ENCODE measurements around the gene RBM4B.

Gene RBM4B

DNA sequence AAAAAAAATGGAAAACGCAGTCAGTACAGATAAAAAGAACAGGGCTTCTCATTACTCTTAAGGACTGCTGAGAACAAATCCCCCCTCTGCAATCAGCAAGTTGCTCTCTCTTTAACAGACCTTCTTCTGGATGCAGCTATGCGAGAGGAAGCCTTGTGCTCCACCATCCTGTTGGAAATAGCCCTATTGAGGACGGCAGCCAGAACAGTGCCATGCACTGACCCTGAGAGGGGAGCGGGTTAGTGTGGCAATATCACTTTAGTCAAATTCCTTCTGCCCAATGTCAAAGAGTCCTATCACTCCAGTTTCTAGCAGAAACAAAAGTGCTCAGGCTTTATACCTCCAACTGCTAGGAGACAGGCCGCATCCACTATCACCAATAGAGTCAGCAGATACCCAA lies 6.9 kb downstream of the RBM4B start:
- H3K4me2 ChIP-seq (ENCODE audit: low read length, poor library complexity, severe bottlenecking) = no peak overlapping the region
- H4K91ac ChIP-seq (ENCODE audit: low read length) = no peak overlapping the region
- H3K27me3 ChIP-seq (ENCODE audit: control insufficient read depth in 1 of 2, insufficient read depth in 1 of 2, low read length in 2 of 2) = no peaks in the 10 kb centered on the region
- no peak overlapping the region for H3K23ac ChIP-seq (ENCODE audit: low read length in 2 of 2)
- no peak overlapping the region for H2BK5ac ChIP-seq (ENCODE audit: low read depth, low read length, poor library complexity, severe bottlenecking)
- no peak overlapping the region for H2BK15ac ChIP-seq (ENCODE audit: low read depth, poor library complexity, severe bottlenecking)
- H3K4me3 ChIP-seq (ENCODE audit: insufficient read depth in 1 of 2, low read depth in 1 of 2, low read length in 2 of 2) = no peak overlapping the region
- no peaks in the 10 kb centered on the region for H3K9me3 ChIP-seq (ENCODE audit: control insufficient read depth, low read length)
- H3K4me1 ChIP-seq (ENCODE audit: control insufficient read depth, insufficient read depth, low read depth, low read length) = peaks cover 2% of the 10 kb centered on the region
- H3K27ac ChIP-seq (ENCODE audit: low read length, poor library complexity, severe bottlenecking) = no peak overlapping the region
- peaks cover 23% of the 10 kb centered on the region for H3K79me1 ChIP-seq (replicated peaks; ENCODE audit: low read length, poor library complexity, severe bottlenecking)
- no peak overlapping the region for H3K14ac ChIP-seq (ENCODE audit: low read length in 2 of 2)
- H2AFZ ChIP-seq (ENCODE audit: low read depth, low read length) = no peak overlapping the region
- H3K36me3 ChIP-seq (ENCODE audit: control insufficient read depth in 1 of 2, insufficient read depth in 2 of 2, low read depth in 1 of 2, low read length in 2 of 2) = peaks cover 14 to 61% of the 10 kb centered on the region in 2 experiments
- no peak overlapping the region for H2BK12ac ChIP-seq (ENCODE audit: low read length in 2 of 2)
- 91% methylated on average over 5 of the region's 5 CpGs for WGBS
- H3K18ac ChIP-seq (ENCODE audit: low read depth in 1 of 2, low read length in 2 of 2) = no peak overlapping the region
- no peak for DNase-seq
- H2BK120ac ChIP-seq (ENCODE audit: low read depth, low read length) = no peak overlapping the region
- no peak overlapping the region for H2AK5ac ChIP-seq (ENCODE audit: low read length, severe bottlenecking)
- H4K8ac ChIP-seq (ENCODE audit: low read length) = no peak overlapping the region
- H3K9ac ChIP-seq (ENCODE audit: low read length) = no peak overlapping the region
- H3K4ac ChIP-seq (ENCODE audit: low read depth in 1 of 2, low read length in 2 of 2) = no peak overlapping the region

GRCh38 chr11:66665369-66665768 lies 12.3 kb downstream of the RBM4B start:
- no peaks in the 10 kb centered on the region for H3K27me3 ChIP-seq (ENCODE audit: control insufficient read depth in 1 of 2, insufficient read depth in 1 of 2, low read length in 2 of 2)
- no peaks in the 10 kb centered on the region for H3K4me1 ChIP-seq (ENCODE audit: control insufficient read depth, insufficient read depth, low read depth, low read length)
- WGBS = 97% methylated on average over 7 of the region's 11 CpGs

GRCh38 chr11:66663741-66664296 lies 13.9 kb downstream of the RBM4B start:
- H3K4ac ChIP-seq (ENCODE audit: low read depth in 1 of 2, low read length in 2 of 2) = no peak overlapping the region
- DNase-seq = no peak
- peaks cover 37 to 83% of the 10 kb centered on the region in 2 experiments for H3K36me3 ChIP-seq (ENCODE audit: control insufficient read depth in 1 of 2, insufficient read depth in 2 of 2, low read depth in 1 of 2, low read length in 2 of 2)
- no peak overlapping the region for H2BK12ac ChIP-seq (ENCODE audit: low read length in 2 of 2)
- no peak overlapping the region for H3K23ac ChIP-seq (ENCODE audit: low read length in 2 of 2)
- H3K4me3 ChIP-seq (ENCODE audit: insufficient read depth in 1 of 2, low read depth in 1 of 2, low read length in 2 of 2) = no peak overlapping the region
- H3K4me2 ChIP-seq (ENCODE audit: low read length, poor library complexity, severe bottlenecking) = no peak overlapping the region
- peaks cover 25% of the 10 kb centered on the region for H3K79me1 ChIP-seq (replicated peaks; ENCODE audit: low read length, poor library complexity, severe bottlenecking)
- no peak overlapping the region for H2BK120ac ChIP-seq (ENCODE audit: low read depth, low read length)
- H3K27me3 ChIP-seq (ENCODE audit: control insufficient read depth in 1 of 2, insufficient read depth in 1 of 2, low read length in 2 of 2) = no peaks in the 10 kb centered on the region
- no peak overlapping the region for H3K9ac ChIP-seq (ENCODE audit: low read length)
- WGBS = no CpG with 5 or more reads among the region's 1 CpG
- H3K14ac ChIP-seq (ENCODE audit: low read length in 2 of 2) = no peak overlapping the region
- no peaks in the 10 kb centered on the region for H3K4me1 ChIP-seq (ENCODE audit: control insufficient read depth, insufficient read depth, low read depth, low read length)
- no peak overlapping the region for H2BK15ac ChIP-seq (ENCODE audit: low read depth, poor library complexity, severe bottlenecking)
- no peak overlapping the region for H4K8ac ChIP-seq (ENCODE audit: low read length)
- H2AK5ac ChIP-seq (ENCODE audit: low read length, severe bottlenecking) = no peak overlapping the region
- no peak overlapping the region for H2AFZ ChIP-seq (ENCODE audit: low read depth, low read length)
- H3K18ac ChIP-seq (ENCODE audit: low read depth in 1 of 2, low read length in 2 of 2) = no peak overlapping the region
- no peak overlapping the region for H2BK5ac ChIP-seq (ENCODE audit: low read depth, low read length, poor library complexity, severe bottlenecking)
- no peaks in the 10 kb centered on the region for H3K9me3 ChIP-seq (ENCODE audit: control insufficient read depth, low read length)
- no peak overlapping the region for H3K27ac ChIP-seq (ENCODE audit: low read length, poor library complexity, severe bottlenecking)
- H4K91ac ChIP-seq (ENCODE audit: low read length) = no peak overlapping the region

More at GRCh38 chr11:66665369-66665768, 12.3 kb downstream of the RBM4B start:
- Histone ChIP-seq H2BK120ac (ENCODE audit: low read depth, low read length) (no peak overlapping the region), H3K4me2 (ENCODE audit: low read length, poor library complexity, severe bottlenecking) (no peak overlapping the region), H3K14ac (ENCODE audit: low read length in 2 of 2) (no peak overlapping the region), H3K9ac (ENCODE audit: low read length) (no peak overlapping the region), H3K9me3 (ENCODE audit: control insufficient read depth, low read length) (no peaks in the 10 kb centered on the region), H3K4me3 (ENCODE audit: insufficient read depth in 1 of 2, low read depth in 1 of 2, low read length in 2 of 2) (no peak overlapping the region), H4K8ac (ENCODE audit: low read length) (no peak overlapping the region), H3K79me1 (replicated peaks; ENCODE audit: low read length, poor library complexity, severe bottlenecking) (peaks cover 25% of the 10 kb centered on the region), H2BK5ac (ENCODE audit: low read depth, low read length, poor library complexity, severe bottlenecking) (no peak overlapping the region), H2BK12ac (ENCODE audit: low read length in 2 of 2) (no peak overlapping the region), H4K91ac (ENCODE audit: low read length) (no peak overlapping the region), H3K4ac (ENCODE audit: low read depth in 1 of 2, low read length in 2 of 2) (no peak overlapping the region), H2BK15ac (ENCODE audit: low read depth, poor library complexity, severe bottlenecking) (no peak overlapping the region), H3K27ac (ENCODE audit: low read length, poor library complexity, severe bottlenecking) (no peak overlapping the region), H2AFZ (ENCODE audit: low read depth, low read length) (no peak overlapping the region), H2AK5ac (ENCODE audit: low read length, severe bottlenecking) (no peak overlapping the region), H3K18ac (ENCODE audit: low read depth in 1 of 2, low read length in 2 of 2) (no peak overlapping the region), H3K23ac (ENCODE audit: low read length in 2 of 2) (no peak overlapping the region), H3K36me3 (ENCODE audit: control insufficient read depth in 1 of 2, insufficient read depth in 2 of 2, low read depth in 1 of 2, low read length in 2 of 2) (peaks cover 34 to 80% of the 10 kb centered on the region in 2 experiments)
- DNase-seq = no peak

DNA sequence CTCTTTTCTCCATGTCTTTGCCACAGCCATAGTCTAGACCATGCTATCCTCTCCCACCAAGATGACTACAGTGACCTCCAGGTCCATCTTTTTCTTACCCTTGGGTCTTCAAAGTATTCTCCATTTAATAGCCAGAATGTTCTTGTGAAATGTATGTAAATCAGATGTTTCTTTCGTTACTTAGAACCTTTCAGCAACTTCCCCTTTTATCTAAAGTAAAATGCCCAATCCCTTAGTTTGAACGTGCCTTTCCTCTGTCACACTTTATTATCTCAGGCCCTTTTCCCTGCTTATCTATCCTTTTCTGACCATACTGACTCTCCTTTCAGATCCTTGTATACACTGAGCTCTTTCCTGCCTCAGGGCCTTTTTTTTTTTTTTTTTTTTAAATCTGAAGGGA lies 17.9 kb downstream of the RBM4B start:
- Histone ChIP-seq H3K4ac (ENCODE audit: low read depth in 1 of 2, low read length in 2 of 2) (no peak overlapping the region), H3K4me3 (ENCODE audit: insufficient read depth in 1 of 2, low read depth in 1 of 2, low read length in 2 of 2) (no peak overlapping the region), H3K18ac (ENCODE audit: low read depth in 1 of 2, low read length in 2 of 2) (no peak overlapping the region), H3K9ac (ENCODE audit: low read length) (no peak overlapping the region), H3K27ac (ENCODE audit: low read length, poor library complexity, severe bottlenecking) (no peak overlapping the region), H4K91ac (ENCODE audit: low read length) (no peak overlapping the region), H3K4me1 (ENCODE audit: control insufficient read depth, insufficient read depth, low read depth, low read length) (no peaks in the 10 kb centered on the region), H2AK5ac (ENCODE audit: low read length, severe bottlenecking) (no peak overlapping the region), H3K4me2 (ENCODE audit: low read length, poor library complexity, severe bottlenecking) (no peak overlapping the region), H3K27me3 (ENCODE audit: control insufficient read depth in 1 of 2, insufficient read depth in 1 of 2, low read length in 2 of 2) (no peaks in the 10 kb centered on the region), H3K79me1 (replicated peaks; ENCODE audit: low read length, poor library complexity, severe bottlenecking) (peaks cover 20% of the 10 kb centered on the region), H3K36me3 (ENCODE audit: control insufficient read depth in 1 of 2, insufficient read depth in 2 of 2, low read depth in 1 of 2, low read length in 2 of 2) (peaks cover 44 to 66% of the 10 kb centered on the region in 2 experiments), H2BK12ac (ENCODE audit: low read length in 2 of 2) (no peak overlapping the region), H3K9me3 (ENCODE audit: control insufficient read depth, low read length) (no peaks in the 10 kb centered on the region), H2BK15ac (ENCODE audit: low read depth, poor library complexity, severe bottlenecking) (no peak overlapping the region), H2BK5ac (ENCODE audit: low read depth, low read length, poor library complexity, severe bottlenecking) (no peak overlapping the region), H2BK120ac (ENCODE audit: low read depth, low read length) (no peak overlapping the region), H4K8ac (ENCODE audit: low read length) (no peak overlapping the region), H3K14ac (ENCODE audit: low read length in 2 of 2) (no peak overlapping the region), H2AFZ (ENCODE audit: low read depth, low read length) (no peak overlapping the region), H3K23ac (ENCODE audit: low read length in 2 of 2) (no peak overlapping the region)
- DNase-seq = no peak
- 95% methylated on average over 2 of the region's 2 CpGs for WGBS

Measured in mesenchymal stem cell (in vitro differentiated cells and primary cell).